ENCODE results near the gene CA7. TPM values are rescaled to one million over a fixed set of nuclear protein-coding genes. Genes with fewer than 3 reads are reported as not detected.
"Not testable (repeated sequence)": the region's sequence is repeated elsewhere in the genome, so short reads cannot be mapped to it uniquely, and the experiment has no call there.

The CA7 gene
- polyA plus RNA-seq, 4 donors: 6.4 to 89.7 (median 47.7) TPM

DNA sequence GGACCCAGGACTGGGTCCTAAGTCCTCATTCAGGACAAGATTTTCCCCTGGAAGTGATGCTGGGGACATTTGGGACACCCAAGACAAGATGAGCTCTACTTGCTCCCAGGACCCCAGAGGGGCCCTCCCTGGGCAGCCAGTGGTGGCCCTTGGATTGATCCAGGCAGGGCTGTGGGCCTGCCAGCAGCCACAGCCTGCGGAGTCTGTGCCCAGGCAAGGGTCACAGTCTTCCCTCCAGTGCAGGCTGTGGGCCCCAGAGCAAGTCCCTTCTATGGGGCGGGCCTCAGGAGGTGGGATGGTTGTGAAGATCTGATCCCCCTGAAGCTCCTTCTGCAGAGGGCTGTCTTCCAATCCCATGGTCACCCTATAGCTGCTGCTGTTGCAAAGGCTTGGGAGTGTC lies 12.6 kb downstream of the CA7 start:
- H3K27ac ChIP-seq (ENCODE audit: low read depth in 1 of 3, low read length in 2 of 3): no peak overlapping the region
- WGBS, 3 donors: 95 to 100% (median 96%) methylated on average over 2 of the region's 2 CpGs
- H3K27me3 ChIP-seq (ENCODE audit: control insufficient read depth in 3 of 3, insufficient read depth in 3 of 3, low read length in 3 of 3): no peaks in the 10 kb centered on the region
- FAIRE-seq (no peak), DNase-seq (no peak)
- no peaks in the 10 kb centered on the region for H3K4me1 ChIP-seq (ENCODE audit: control insufficient read depth in 3 of 3, insufficient read depth in 2 of 3, low read depth in 1 of 3, low read length in 2 of 3)
- no peaks in the 10 kb centered on the region for H3K9me3 ChIP-seq (ENCODE audit: control insufficient read depth in 2 of 2, insufficient read depth in 1 of 2, low read depth in 1 of 2, low read length in 1 of 2)
- no peak overlapping the region for H3K4me3 ChIP-seq (ENCODE audit: low read depth in 1 of 3, low read length in 3 of 3)
- H3K36me3 ChIP-seq (ENCODE audit: control insufficient read depth in 3 of 3, insufficient read depth in 2 of 3, low read depth in 1 of 3, low read length in 3 of 3): peaks cover 0 to 2% (median 0%) of the 10 kb centered on the region in 3 donors

DNA sequence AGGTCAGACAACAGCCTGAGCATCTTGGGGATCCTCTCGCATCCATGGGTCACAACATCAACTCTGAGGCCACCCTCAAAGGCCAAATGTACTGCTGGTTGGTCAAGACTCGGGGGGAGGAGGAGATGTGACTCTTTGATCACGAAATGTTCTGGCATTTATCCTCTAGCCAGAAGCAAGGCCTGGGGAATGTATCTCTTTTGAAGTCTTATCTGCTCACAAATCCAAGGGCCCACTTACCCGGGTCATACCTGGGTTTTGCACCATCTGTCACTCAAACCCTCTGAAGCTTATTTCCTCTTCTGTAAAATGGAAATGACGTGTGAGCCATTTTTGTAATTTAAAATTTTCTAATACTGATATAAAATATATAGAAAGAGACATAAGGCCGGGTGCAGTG lies 13.2 kb downstream of the CA7 start:
- Histone ChIP-seq H3K36me3 (ENCODE audit: control insufficient read depth in 3 of 3, insufficient read depth in 2 of 3, low read depth in 1 of 3, low read length in 3 of 3) (peaks cover 0 to 2% (median 0%) of the 10 kb centered on the region in 3 donors), H3K27ac (ENCODE audit: low read depth in 1 of 3, low read length in 2 of 3) (no peak overlapping the region), H3K4me3 (ENCODE audit: low read depth in 1 of 3, low read length in 3 of 3) (no peak overlapping the region), H3K9me3 (ENCODE audit: control insufficient read depth in 2 of 2, insufficient read depth in 1 of 2, low read depth in 1 of 2, low read length in 1 of 2) (no peaks in the 10 kb centered on the region), H3K4me1 (ENCODE audit: control insufficient read depth in 3 of 3, insufficient read depth in 2 of 3, low read depth in 1 of 3, low read length in 2 of 3) (no peaks in the 10 kb centered on the region), H3K27me3 (ENCODE audit: control insufficient read depth in 3 of 3, insufficient read depth in 3 of 3, low read length in 3 of 3) (no peaks in the 10 kb centered on the region)
- no peak for FAIRE-seq
- WGBS, 3 donors: 83 to 88% (median 86%) methylated on average over 6 of the region's 6 CpGs
- DNase-seq: no peak

- H3K9me3 ChIP-seq (ENCODE audit: control insufficient read depth in 2 of 2, insufficient read depth in 1 of 2, low read depth in 1 of 2, low read length in 1 of 2): no peaks in the 10 kb centered on the region
- no peak overlapping the region for H3K27ac ChIP-seq (ENCODE audit: low read depth in 1 of 3, low read length in 2 of 3)
- H3K27me3 ChIP-seq (ENCODE audit: control insufficient read depth in 3 of 3, insufficient read depth in 3 of 3, low read length in 3 of 3): no peaks in the 10 kb centered on the region
- 39 to 45% (median 41%) methylated on average over 4 of the region's 4 CpGs for WGBS, 3 donors
- no peak overlapping the region for H3K4me3 ChIP-seq (ENCODE audit: low read depth in 1 of 3, low read length in 3 of 3)
- H3K4me1 ChIP-seq (ENCODE audit: control insufficient read depth in 3 of 3, insufficient read depth in 2 of 3, low read depth in 1 of 3, low read length in 2 of 3): no peaks in the 10 kb centered on the region
- peaks cover 0 to 2% (median 0%) of the 10 kb centered on the region in 3 donors for H3K36me3 ChIP-seq (ENCODE audit: control insufficient read depth in 3 of 3, insufficient read depth in 2 of 3, low read depth in 1 of 3, low read length in 3 of 3)
- no peak for FAIRE-seq
- DNase-seq: peak in 1 of 2 donors; percentile 41
These were observed 14.7 kb downstream of the CA7 start for GRCh38 chr16:66858740-66859396.

- H3K4me3 ChIP-seq (ENCODE audit: low read depth in 1 of 3, low read length in 3 of 3): no peak overlapping the region
- FAIRE-seq (no peak), DNase-seq (no peak)
- H3K4me1 ChIP-seq (ENCODE audit: control insufficient read depth in 3 of 3, insufficient read depth in 2 of 3, low read depth in 1 of 3, low read length in 2 of 3): no peaks in the 10 kb centered on the region
- H3K27me3 ChIP-seq (ENCODE audit: control insufficient read depth in 3 of 3, insufficient read depth in 3 of 3, low read length in 3 of 3): no peaks in the 10 kb centered on the region
- H3K9me3 ChIP-seq (ENCODE audit: control insufficient read depth in 2 of 2, insufficient read depth in 1 of 2, low read depth in 1 of 2, low read length in 1 of 2): no peaks in the 10 kb centered on the region
- H3K36me3 ChIP-seq (ENCODE audit: control insufficient read depth in 3 of 3, insufficient read depth in 2 of 3, low read depth in 1 of 3, low read length in 3 of 3): peaks cover 0 to 2% (median 0%) of the 10 kb centered on the region in 3 donors
- 82 to 97% (median 85%) methylated on average over 3 of the region's 3 CpGs for WGBS, 3 donors
- no peak overlapping the region for H3K27ac ChIP-seq (ENCODE audit: low read depth in 1 of 3, low read length in 2 of 3)
These were observed 15.3 kb downstream of the CA7 start for GRCh38 chr16:66859397-66860068.

- WGBS, 3 donors: 81 to 86% (median 82%) methylated on average over 8 of the region's 8 CpGs
- H3K27ac ChIP-seq (ENCODE audit: low read depth in 1 of 3, low read length in 2 of 3): no peak overlapping the region
- H3K9me3 ChIP-seq (ENCODE audit: control insufficient read depth in 2 of 2, insufficient read depth in 1 of 2, low read depth in 1 of 2, low read length in 1 of 2): no peaks in the 10 kb centered on the region
- H3K4me3 ChIP-seq (ENCODE audit: low read depth in 1 of 3, low read length in 3 of 3): no peak overlapping the region
- no peaks in the 10 kb centered on the region for H3K36me3 ChIP-seq (ENCODE audit: control insufficient read depth in 3 of 3, insufficient read depth in 2 of 3, low read depth in 1 of 3, low read length in 3 of 3)
- no peaks in the 10 kb centered on the region for H3K4me1 ChIP-seq (ENCODE audit: control insufficient read depth in 3 of 3, insufficient read depth in 2 of 3, low read depth in 1 of 3, low read length in 2 of 3)
- DNase-seq (no peak), FAIRE-seq (no peak)
- no peaks in the 10 kb centered on the region for H3K27me3 ChIP-seq (ENCODE audit: control insufficient read depth in 3 of 3, insufficient read depth in 3 of 3, low read length in 3 of 3)
These were observed 17.9 kb downstream of the CA7 start for GRCh38 chr16:66862023-66862520.

DNA sequence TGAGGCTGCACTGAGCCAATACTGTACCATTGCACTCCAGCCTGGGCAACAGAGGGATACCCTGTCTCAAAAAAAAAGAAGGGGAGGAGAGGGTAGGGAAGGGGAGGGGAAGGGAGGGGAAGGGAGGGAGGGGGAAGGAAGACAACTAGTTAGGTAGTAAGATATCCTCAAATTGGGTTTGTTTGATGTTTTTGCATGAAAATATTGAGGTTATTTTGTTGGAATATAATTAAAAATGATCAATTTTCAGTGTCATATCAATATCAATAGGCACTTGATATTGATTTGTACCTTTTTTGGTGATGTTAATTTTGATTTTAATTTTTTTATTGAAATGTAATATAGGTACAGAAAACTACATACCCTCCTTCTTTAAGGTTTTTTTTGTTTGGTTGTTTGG lies 19.5 kb downstream of the CA7 start:
- H3K4me3 ChIP-seq (ENCODE audit: low read depth in 1 of 3, low read length in 3 of 3): no peak overlapping the region
- H3K9me3 ChIP-seq (ENCODE audit: control insufficient read depth in 2 of 2, insufficient read depth in 1 of 2, low read depth in 1 of 2, low read length in 1 of 2): no peaks in the 10 kb centered on the region
- H3K36me3 ChIP-seq (ENCODE audit: control insufficient read depth in 3 of 3, insufficient read depth in 2 of 3, low read depth in 1 of 3, low read length in 3 of 3): no peaks in the 10 kb centered on the region
- H3K27me3 ChIP-seq (ENCODE audit: control insufficient read depth in 3 of 3, insufficient read depth in 3 of 3, low read length in 3 of 3): no peaks in the 10 kb centered on the region
- DNase-seq (no peak), FAIRE-seq (no peak)
- no peaks in the 10 kb centered on the region for H3K4me1 ChIP-seq (ENCODE audit: control insufficient read depth in 3 of 3, insufficient read depth in 2 of 3, low read depth in 1 of 3, low read length in 2 of 3)
- H3K27ac ChIP-seq (ENCODE audit: low read depth in 1 of 3, low read length in 2 of 3): no peak overlapping the region

DNA sequence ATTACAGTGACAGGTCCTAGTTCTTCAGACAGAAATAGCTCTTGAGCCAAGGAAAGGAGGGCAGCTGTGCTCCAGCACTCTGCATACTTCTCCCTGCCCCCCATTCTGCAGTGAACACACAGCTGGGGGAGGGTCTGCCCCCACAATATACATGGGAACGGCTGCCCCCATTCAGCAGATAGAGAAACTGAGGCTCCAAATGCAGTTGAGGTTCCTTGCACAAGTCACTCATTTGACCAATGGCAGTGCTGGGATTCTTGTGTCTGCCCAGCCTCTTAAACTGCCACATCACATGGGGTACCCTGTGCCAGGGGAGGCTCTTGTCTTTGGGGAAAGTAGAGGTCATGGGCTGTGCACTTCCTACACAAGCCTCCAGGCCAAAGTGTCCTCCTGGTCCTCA lies 25.2 kb downstream of the CA7 start:
- H3K27me3 ChIP-seq (ENCODE audit: control insufficient read depth in 3 of 3, insufficient read depth in 3 of 3, low read length in 3 of 3): no peaks in the 10 kb centered on the region
- no peak for DNase-seq
- FAIRE-seq: no peak
- no peaks in the 10 kb centered on the region for H3K36me3 ChIP-seq (ENCODE audit: control insufficient read depth in 3 of 3, insufficient read depth in 2 of 3, low read depth in 1 of 3, low read length in 3 of 3)
- H3K27ac ChIP-seq (ENCODE audit: low read depth in 1 of 3, low read length in 2 of 3): no peak overlapping the region
- no peaks in the 10 kb centered on the region for H3K9me3 ChIP-seq (ENCODE audit: control insufficient read depth in 2 of 2, insufficient read depth in 1 of 2, low read depth in 1 of 2, low read length in 1 of 2)
- peaks cover 0 to 20% (median 0%) of the 10 kb centered on the region in 3 donors for H3K4me1 ChIP-seq (ENCODE audit: control insufficient read depth in 3 of 3, insufficient read depth in 2 of 3, low read depth in 1 of 3, low read length in 2 of 3)
- H3K4me3 ChIP-seq (ENCODE audit: low read depth in 1 of 3, low read length in 3 of 3): no peak overlapping the region
- WGBS, 3 donors: 84 to 94% (median 89%) methylated on average over 1 of the region's 1 CpG

- peak overlapping the region; percentile 52 to 90 (median 70) for H3K27ac ChIP-seq (ENCODE audit: low read depth in 1 of 3, low read length in 2 of 3)
- H3K4me3 ChIP-seq (ENCODE audit: low read depth in 1 of 3, low read length in 3 of 3); H3K27me3 ChIP-seq (ENCODE audit: control insufficient read depth in 3 of 3, insufficient read depth in 3 of 3, low read length in 3 of 3); H3K9me3 ChIP-seq (ENCODE audit: control insufficient read depth in 2 of 2, insufficient read depth in 1 of 2, low read depth in 1 of 2, low read length in 1 of 2); DNase-seq; FAIRE-seq; H3K36me3 ChIP-seq (ENCODE audit: control insufficient read depth in 3 of 3, insufficient read depth in 2 of 3, low read depth in 1 of 3, low read length in 3 of 3): not testable (repeated sequence)
- WGBS, 3 donors: 55 to 74% (median 61%) methylated on average over 2 of the region's 2 CpGs
- H3K4me1 ChIP-seq (ENCODE audit: control insufficient read depth in 3 of 3, insufficient read depth in 2 of 3, low read depth in 1 of 3, low read length in 2 of 3): peaks cover 0 to 20% (median 0%) of the 10 kb centered on the region in 3 donors
These were observed 27.1 kb downstream of the CA7 start for GRCh38 chr16:66871363-66871762.

Data from small intestine (tissue), 7 donors.